Transverse colon (tissue), 4 donors: ENCODE data around the gene TIMM22. TPM values are rescaled to one million over a fixed set of nuclear protein-coding genes. Genes with fewer than 3 reads are reported as not detected.
A peak's percentile ranks its signal among the peaks of the same experiment; 100 is the strongest.

Source experiments
- DNase-seq: peaks from one replicate; pipeline ENCODE4 v3.0.0-alpha.2; 2019
- H3K27ac ChIP-seq, 4 donors: fragments of 200-600 bp; sonication (generic); 2 replicates each; pipeline ENCODE4 v1.5.1; 2016 to 2018; ENCODE audit warnings: inconsistent platforms in 4 of 4
- H3K27me3 ChIP-seq: fragments of 200-600 bp; sonication (generic); 2 replicates; pipeline ENCODE4 v1.5.1; 2017; ENCODE audit warnings: inconsistent platforms
- H3K36me3 ChIP-seq, 4 donors: fragments of 200-600 bp; sonication (generic); 2 replicates each; pipeline ENCODE4 v1.5.1; 2017 to 2019; ENCODE audit warnings: inconsistent platforms in 4 of 4
- H3K4me1 ChIP-seq, 4 donors: fragments of 200-600 bp; sonication (generic); 2 replicates each; pipeline ENCODE4 v1.5.1; 2017 to 2020; ENCODE audit warnings: inconsistent platforms in 4 of 4
- H3K4me3 ChIP-seq, 4 donors: fragments of 200-600 bp; sonication (generic); 1 replicate in 1 of 4; 2 replicates in 3 of 4; pipeline versions ENCODE4 v1.5.1 to v1.6.1; 2017 to 2019; ENCODE audit warnings: inconsistent platforms in 4 of 4
- H3K9me3 ChIP-seq, 2 donors: fragments of 200-600 bp; sonication (generic); 2 replicates each; pipeline ENCODE4 v1.5.1; 2017 to 2019; ENCODE audit warnings: inconsistent platforms in 2 of 2
- CTCF ChIP-seq, 5 experiments: fragments of 200-600 bp in 3 of 5; fragments of 450-650 bp in 2 of 5; sonication (generic) in 3 of 5; IDR thresholded peaks; 1 replicate in 2 of 5; 2 replicates in 3 of 5; pipeline ENCODE4 v1.5.1; 2016 to 2017; ENCODE audit warnings: antibody characterized with exemption in 5 of 5, inconsistent platforms in 3 of 5, mild to moderate bottlenecking in 2 of 5, moderate library complexity in 1 of 5
- EP300 ChIP-seq: sonication (generic); formaldehyde crosslinking; IDR thresholded peaks from one replicate; pipeline ENCODE4 v1.6.1; 2017; ENCODE audit warnings: antibody characterized with exemption, low read depth
- POLR2A ChIP-seq: fragments of 450-650 bp; IDR thresholded peaks from one replicate; pipeline ENCODE4 v1.6.1; 2016; ENCODE audit warnings: antibody characterized with exemption, mild to moderate bottlenecking, moderate library complexity
- POLR2AphosphoS5 ChIP-seq, 3 donors: sonication (generic); formaldehyde crosslinking; IDR thresholded peaks; one replicate each; pipeline ENCODE4 v1.6.1; 2016; ENCODE audit warnings: antibody characterized with exemption in 3 of 3
- WGBS, 2 donors: methylation state at CpG; one replicate each; pipeline ENCODE4 v1.1.5; 2018; ENCODE audit warnings: low coverage in 1 of 2; 5-methylcytosine and 5-hydroxymethylcytosine counted together
- in situ Hi-C, 4 donors: fragments of 200-750 bp; cut with MboI; loops; one replicate each; pipeline versions ENCODE4 v1.15.0 to v1.15.1; 2017; ENCODE audit warnings: low sequenced_read_pairs in 3 of 4, low pct_ligation_motif_present in 1 of 4, low pct_unique_long_range_greater_than_20kb in 1 of 4
- intact Hi-C: fragments of 100-400 bp; cut with DNase I; formaldehyde crosslinking; loops from one replicate; pipeline ENCODE4 v1.15.1; 2023; ENCODE audit warnings: low total_unique reads
- total RNA-seq, 4 donors: library from RNA; depleted of rRNA; stranded (reverse); fragments of >200 nt; gene quantifications; one replicate each; pipeline ENCODE4 v1.1.0, GENCODE V29; 2016

The TIMM22 gene
- total RNA-seq, 4 donors from 2014 or later: 10.5 to 17.6 (median 12.1) TPM

DNA sequence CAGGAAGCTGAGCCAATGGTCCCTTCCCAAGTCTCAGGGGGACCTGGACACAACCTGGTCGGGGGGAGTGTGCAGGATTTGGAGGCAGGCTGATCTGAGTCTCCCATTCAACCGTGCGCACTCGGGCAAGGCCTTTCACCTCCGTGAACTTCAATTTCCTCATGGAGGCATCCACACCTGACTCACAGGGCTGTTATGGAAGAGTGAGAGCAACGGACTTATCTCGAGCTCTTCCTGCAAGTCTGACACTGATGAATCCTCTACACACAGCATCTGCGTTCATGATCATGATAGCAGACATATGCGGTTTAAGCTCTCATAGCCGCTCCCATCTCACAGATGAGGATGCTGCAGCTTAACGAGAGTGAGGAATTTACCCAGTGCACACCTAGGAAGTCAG lies 21.6 kb downstream of the TIMM22 start:
- no peaks in the 10 kb centered on the region for H3K9me3 ChIP-seq
- 80 to 87% methylated on average over 1 to 11 of the region's 11 CpGs for WGBS, 2 donors
- in situ Hi-C loops: no loop called here

GRCh38 chr17:1019451-1019850 lies 22.5 kb downstream of the TIMM22 start:
- WGBS, 2 donors: 28% methylated on average over 10 of the region's 10 CpGs; no CpG with 5 or more reads in 1 of the 2 donors
- DNase-seq: no peak
- no peaks in the 10 kb centered on the region for H3K36me3 ChIP-seq
- H3K9me3 ChIP-seq: no peaks in the 10 kb centered on the region
- H3K27me3 ChIP-seq: no peaks in the 10 kb centered on the region
- intact Hi-C loops (no loop called here), in situ Hi-C loops (no loop called here)
- no peak overlapping the region for H3K4me3 ChIP-seq
- TF ChIP-seq POLR2A (no peak), POLR2AphosphoS5 (IDR thresholded peaks at IDR 0.05) (no peak), EP300 (no peak), CTCF (IDR thresholded peaks at IDR 0.05) (no peak)
- H3K27ac ChIP-seq: peak overlapping the region; percentile 66 to 79 (median 68)
- H3K4me1 ChIP-seq: peaks cover 7 to 32% (median 17%) of the 10 kb centered on the region in 4 donors

More for the DNA sequence above, 21.6 kb downstream of the TIMM22 start:
- Histone ChIP-seq H3K27me3 (no peaks in the 10 kb centered on the region), H3K4me1 (peaks cover 7 to 32% (median 17%) of the 10 kb centered on the region in 4 donors), H3K4me3 (no peak overlapping the region), H3K36me3 (no peaks in the 10 kb centered on the region), H3K27ac (peak overlapping the region; percentile 66 to 79 (median 68))
- TF ChIP-seq EP300: no peak
- intact Hi-C loops: no loop called here
- DNase-seq: no peak

- no peak for DNase-seq
- intact Hi-C loops (no loop called here), in situ Hi-C loops (no loop called here)
- no peak overlapping the region for H3K4me3 ChIP-seq
- H3K9me3 ChIP-seq: no peaks in the 10 kb centered on the region
- no peak for TF ChIP-seq POLR2A
- no peak for TF ChIP-seq CTCF (IDR thresholded peaks at IDR 0.05)
- TF ChIP-seq POLR2AphosphoS5 (IDR thresholded peaks at IDR 0.05): no peak
- TF ChIP-seq EP300: no peak
- WGBS, 2 donors: 90% methylated on average over 6 to 17 of the region's 17 CpGs
- no peaks in the 10 kb centered on the region for H3K27me3 ChIP-seq
- H3K36me3 ChIP-seq: peaks cover 0 to 2% (median 0%) of the 10 kb centered on the region in 4 donors
- peak overlapping the region in 2 of 4 donors; percentile 21 to 69 for H3K27ac ChIP-seq
- peaks cover 7 to 32% (median 17%) of the 10 kb centered on the region in 4 donors for H3K4me1 ChIP-seq
These were observed 24.2 kb downstream of the TIMM22 start for GRCh38 chr17:1021147-1021546.

DNA sequence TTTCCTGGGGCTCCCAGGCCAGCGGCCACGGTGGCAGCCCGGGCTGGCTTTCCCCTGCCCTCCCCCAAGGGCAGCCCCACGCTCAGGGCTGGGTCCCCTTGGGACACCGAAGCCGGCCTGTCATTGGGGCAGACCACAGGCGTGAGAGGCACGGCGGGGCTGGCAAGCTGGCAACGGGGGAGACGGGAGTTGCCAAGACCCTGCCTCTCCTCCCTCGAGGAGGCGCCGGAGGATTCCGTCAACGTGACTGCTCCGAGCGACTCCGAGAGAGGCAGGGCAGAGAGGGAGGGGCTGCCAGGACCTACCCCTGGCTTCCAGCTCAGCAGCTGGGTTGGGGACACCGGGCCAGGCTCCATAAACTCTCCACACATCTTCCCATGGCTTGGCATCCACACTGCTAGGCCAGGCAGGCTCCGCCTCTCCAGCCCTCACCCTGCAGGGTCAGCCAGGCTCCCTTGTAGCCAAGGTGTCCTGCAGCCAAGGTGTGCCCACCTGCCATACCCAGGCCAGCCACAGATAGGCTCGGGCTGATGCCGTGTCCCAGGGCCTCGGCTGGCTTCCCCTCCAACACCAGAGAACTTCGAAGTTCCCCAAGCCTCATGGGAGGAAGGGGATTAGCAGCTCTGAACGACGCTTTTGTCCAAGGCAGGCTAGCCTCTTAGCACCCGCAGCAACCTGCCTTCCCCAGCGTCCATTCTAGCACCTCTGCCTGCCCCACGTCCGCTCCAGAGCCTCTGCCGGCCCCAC lies 25.5 kb downstream of the TIMM22 start:
- peak overlapping the region in 1 of 4 donors; percentile 17 for H3K27ac ChIP-seq

More for the DNA sequence above, 25.5 kb downstream of the TIMM22 start:
- no peak for DNase-seq
- H3K4me1 ChIP-seq: peaks cover 7 to 34% (median 17%) of the 10 kb centered on the region in 4 donors
- no peak for TF ChIP-seq EP300
- no peak for TF ChIP-seq CTCF (IDR thresholded peaks at IDR 0.05)
- no peak for TF ChIP-seq POLR2AphosphoS5 (IDR thresholded peaks at IDR 0.05)
- in situ Hi-C loops: no loop called here
- intact Hi-C loops: no loop called here
- H3K36me3 ChIP-seq: peaks cover 0 to 12% (median 2%) of the 10 kb centered on the region in 4 donors
- no peak overlapping the region for H3K4me3 ChIP-seq
- WGBS, 2 donors: 81% methylated on average over 30 of the region's 32 CpGs; no CpG with 5 or more reads in 1 of the 2 donors
- no peaks in the 10 kb centered on the region for H3K9me3 ChIP-seq
- H3K27me3 ChIP-seq: no peaks in the 10 kb centered on the region
